C4-2B (cell line): Measurements from ENCODE around the gene NRG2.

Experiments
- ZFX ChIP-seq: fragments of 450-650 bp; IDR thresholded peaks from 2 replicates; pipeline ENCODE4 v1.6.1; 2017
- TF ChIP-seq, protein P1 (sequence below): fragments of 450-650 bp; conservative IDR thresholded peaks from 2 replicates; pipeline ENCODE4 v1.5.1; 2017; ENCODE audit warnings: mild to moderate bottlenecking

DNA sequence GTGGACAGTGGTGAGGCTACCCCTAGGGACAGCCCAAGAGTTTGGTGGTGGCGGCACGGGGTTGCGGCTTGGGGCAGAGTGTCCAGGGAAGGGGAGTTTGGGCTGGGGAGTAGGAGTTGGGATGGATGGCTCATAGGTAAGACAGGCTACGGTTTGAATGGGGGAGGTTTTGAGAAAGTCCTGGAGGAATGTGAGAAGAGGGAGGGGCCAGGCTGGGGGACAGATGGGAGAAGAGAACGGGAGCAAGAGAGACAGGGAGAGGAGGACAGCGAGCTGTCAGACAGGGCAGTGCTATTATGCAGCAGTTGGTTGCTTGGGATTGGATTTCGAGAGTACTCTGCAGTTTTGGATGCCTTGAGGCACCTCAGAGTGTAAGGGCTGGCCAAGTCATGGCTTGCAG, 223.0 kb downstream of the NRG2 start:
- TF ChIP-seq, protein P1, sequence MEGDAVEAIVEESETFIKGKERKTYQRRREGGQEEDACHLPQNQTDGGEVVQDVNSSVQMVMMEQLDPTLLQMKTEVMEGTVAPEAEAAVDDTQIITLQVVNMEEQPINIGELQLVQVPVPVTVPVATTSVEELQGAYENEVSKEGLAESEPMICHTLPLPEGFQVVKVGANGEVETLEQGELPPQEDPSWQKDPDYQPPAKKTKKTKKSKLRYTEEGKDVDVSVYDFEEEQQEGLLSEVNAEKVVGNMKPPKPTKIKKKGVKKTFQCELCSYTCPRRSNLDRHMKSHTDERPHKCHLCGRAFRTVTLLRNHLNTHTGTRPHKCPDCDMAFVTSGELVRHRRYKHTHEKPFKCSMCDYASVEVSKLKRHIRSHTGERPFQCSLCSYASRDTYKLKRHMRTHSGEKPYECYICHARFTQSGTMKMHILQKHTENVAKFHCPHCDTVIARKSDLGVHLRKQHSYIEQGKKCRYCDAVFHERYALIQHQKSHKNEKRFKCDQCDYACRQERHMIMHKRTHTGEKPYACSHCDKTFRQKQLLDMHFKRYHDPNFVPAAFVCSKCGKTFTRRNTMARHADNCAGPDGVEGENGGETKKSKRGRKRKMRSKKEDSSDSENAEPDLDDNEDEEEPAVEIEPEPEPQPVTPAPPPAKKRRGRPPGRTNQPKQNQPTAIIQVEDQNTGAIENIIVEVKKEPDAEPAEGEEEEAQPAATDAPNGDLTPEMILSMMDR = no peak
- no peak for TF ChIP-seq ZFX
